Fibroblast of peridontal ligament (primary cell): ENCODE results near the gene PPIL1.
A peak's percentile ranks its signal among the peaks of the same experiment; 100 is the strongest.

Experiments used
- DNase-seq: peaks from one replicate; pipeline ENCODE4 v3.0.0-alpha.2; 2010; ENCODE audit errors: extremely low read depth

Gene PPIL1

GRCh38 chr6:36855750-36856149 is 18.9 kb downstream of the PPIL1 start:
- DNase-seq: no peak

GRCh38 chr6:36853325-36853724 is 21.3 kb downstream of the PPIL1 start:
- DNase-seq: peak; percentile 96

GRCh38 chr6:36852481-36853147 is 22.0 kb downstream of the PPIL1 start:
- peak; percentile 71 for DNase-seq

GRCh38 chr6:36851626-36852025 is 23.0 kb downstream of the PPIL1 start:
- no peak for DNase-seq

- peak; percentile 91 for DNase-seq
Measured at GRCh38 chr6:36851149-36851614, 23.4 kb downstream of the PPIL1 start.

- no peak for DNase-seq
Measured at GRCh38 chr6:36850021-36850420, 24.6 kb downstream of the PPIL1 start.

GRCh38 chr6:36848658-36849441 is 25.8 kb downstream of the PPIL1 start:
- DNase-seq: no peak

- DNase-seq: no peak
Measured at GRCh38 chr6:36847991-36848390, 26.6 kb downstream of the PPIL1 start.

GRCh38 chr6:36847152-36847551 is 27.5 kb downstream of the PPIL1 start:
- no peak for DNase-seq

- DNase-seq: no peak
Measured at GRCh38 chr6:36845233-36845632, 29.4 kb downstream of the PPIL1 start.

- no peak for DNase-seq
Measured at GRCh38 chr6:36844232-36845170, 30.1 kb downstream of the PPIL1 start.

GRCh38 chr6:36843170-36843569 is 31.4 kb downstream of the PPIL1 start:
- DNase-seq: no peak

GRCh38 chr6:36841756-36842155 is 32.8 kb downstream of the PPIL1 start:
- no peak for DNase-seq

GRCh38 chr6:36840432-36841403 is 33.9 kb downstream of the PPIL1 start:
- no peak for DNase-seq

GRCh38 chr6:36839749-36840431 is 34.7 kb downstream of the PPIL1 start:
- DNase-seq: no peak

- DNase-seq: no peak
Measured at GRCh38 chr6:36838896-36839748, 35.5 kb downstream of the PPIL1 start, which contains the start of gene CPNE5. CPNE5 (minus strand) TSS chr6:36839444; CDS start chr6:36839377, 67 bp downstream.

GRCh38 chr6:36837686-36838085 is 36.9 kb downstream of the PPIL1 start:
- DNase-seq: no peak

GRCh38 chr6:36837022-36837339 is 37.6 kb downstream of the PPIL1 start:
- DNase-seq: no peak
